ENCODE data around the gene SLC2A6. TPM values are rescaled to one million over a fixed set of nuclear protein-coding genes. Genes with fewer than 3 reads are reported as not detected.

The SLC2A6 gene
- total and polyA plus RNA-seq, 2 of the 8 experiments (the other 6 are each of a cell fraction or from before 2014, with no cell fraction given) = 16.6 to 17.8 TPM

GRCh38 chr9:133474853-133475252, 4.0 kb downstream of the SLC2A6 start:
- H4K5ac ChIP-seq (ENCODE audit: insufficient read length, low read depth, low read length) = no peak overlapping the region
- H2BK15ac ChIP-seq (ENCODE audit: low read length) = no peak overlapping the region
- CTCF ChIA-PET (ENCODE audit: partially characterized antibody) = interaction anchor here (0.6 to 1.8 kb wide), 9 partner anchors 11 to 289 kb away, joined by 3 to 8 read pairs (median 3); no protein-coding TSS in a partner anchor
- no peak overlapping the region for H3K18ac ChIP-seq (ENCODE audit: extremely low read depth, low read length)
- no peak overlapping the region for H3K4me2 ChIP-seq (ENCODE audit: insufficient read depth in 1 of 2, low read depth in 2 of 2, low read length in 2 of 2)
- peaks cover 4 to 28% of the 10 kb centered on the region in 2 experiments for H4K20me1 ChIP-seq (replicated peaks in 1 of 2; ENCODE audit: control insufficient read depth in 1 of 2, insufficient read depth in 2 of 2, low read length in 2 of 2)
- no peaks in the 10 kb centered on the region for H3K9me3 ChIP-seq (ENCODE audit: insufficient read depth in 2 of 2, low read depth in 1 of 2, low read length in 1 of 2)
- H4K8ac ChIP-seq (ENCODE audit: extremely low read depth, insufficient read depth, low read length) = no peak overlapping the region
- no peak overlapping the region for H3K4ac ChIP-seq (replicated peaks; ENCODE audit: insufficient read length, low read depth, low read length)
- H3K36me3 ChIP-seq (ENCODE audit: control insufficient read depth in 2 of 4, insufficient read depth in 4 of 4, low read length in 3 of 4) = peaks cover 0 to 26% (median 6%) of the 10 kb centered on the region in 4 experiments; a peak in 5 of 8 replicates
- no peak overlapping the region for H2AFZ ChIP-seq (ENCODE audit: low read length)
- H3K23ac ChIP-seq (ENCODE audit: insufficient read length) = no peak overlapping the region
- peaks cover 0 to 6% of the 10 kb centered on the region in 2 experiments; a peak in 1 of 4 replicates for H3K79me2 ChIP-seq (ENCODE audit: control insufficient read depth in 1 of 2, insufficient read depth in 2 of 2, low read length in 2 of 2)
- peaks cover 2% of the 10 kb centered on the region for H3K79me1 ChIP-seq (ENCODE audit: low read depth, low read length)
- no peak overlapping the region for H2BK12ac ChIP-seq (ENCODE audit: low read depth, low read length)
- POLR2A ChIA-PET (ENCODE audit: partially characterized antibody) = interaction anchor here (1.0 to 1.5 kb wide), 4 partner anchors 12 to 125 kb away, joined by 3 to 8 read pairs (median 4); no protein-coding TSS in a partner anchor
- TF ChIP-seq CTCF (IDR thresholded peaks at IDR 0.05; ENCODE audit: control extremely low read depth in 1 of 3, insufficient read depth in 1 of 3, low read depth in 1 of 3, low read length in 3 of 3) (peak in 1 of 3 experiments; percentile 17; a peak in 1 of 4 replicates), BRCA1 (IDR thresholded peaks at IDR 0.05; ENCODE audit: low read depth, low read length) (no peak)
- no peak overlapping the region for H3K14ac ChIP-seq (ENCODE audit: insufficient read length)
- FAIRE-seq (no peak), DNase-seq (ENCODE audit: low read depth in 1 of 2, low spot score in 2 of 2) (no peak)
- no peak overlapping the region for H3K56ac ChIP-seq (replicated peaks; ENCODE audit: insufficient read length, low read depth, low read length)
- peaks cover 0 to 7% (median 4%) of the 10 kb centered on the region in 4 experiments; a peak in 6 of 7 replicates for H3K4me1 ChIP-seq (replicated peaks in 1 of 4; ENCODE audit: control insufficient read depth in 3 of 4, insufficient read depth in 4 of 4, low read length in 3 of 4)
- no peak overlapping the region for H2AK5ac ChIP-seq (ENCODE audit: low read depth, low read length)
- no peak overlapping the region for H3K4me3 ChIP-seq (ENCODE audit: extremely low read depth in 1 of 4, insufficient read depth in 2 of 4, low read depth in 3 of 4, low read length in 4 of 4)
- WGBS, 2 experiments (ENCODE audit: extremely low coverage in 1 of 2, insufficient coverage in 1 of 2, insufficient read length in 1 of 2, insufficient replicate concordance in 2 of 2, low coverage in 1 of 2, low lambda C conversion rate in 2 of 2, missing lambda C conversion rate in 1 of 2) = 90% methylated on average over 18 of the region's 20 CpGs; no CpG with 5 or more reads in 1 of the 2 experiments
- H3K9ac ChIP-seq (replicated peaks in 1 of 4; ENCODE audit: extremely low read depth in 1 of 4, low read depth in 3 of 4, low read length in 3 of 4) = no peak overlapping the region
- H3K23me2 ChIP-seq (ENCODE audit: low read depth, low read length) = peaks cover 6% of the 10 kb centered on the region; the same call in 1 of the 2 replicates
- no peak overlapping the region for H2BK120ac ChIP-seq (replicated peaks; ENCODE audit: low read depth, low read length)
- H2BK5ac ChIP-seq (ENCODE audit: low read depth, low read length) = no peak overlapping the region
- no peak overlapping the region for H2BK20ac ChIP-seq (ENCODE audit: low read length)
- peaks cover 0 to 3% (median 0%) of the 10 kb centered on the region in 4 experiments; a peak in 1 of 7 replicates for H3K27me3 ChIP-seq (replicated peaks in 1 of 4; ENCODE audit: control insufficient read depth in 3 of 4, extremely low read depth in 1 of 4, insufficient read depth in 3 of 4, low read length in 3 of 4)
- no peak overlapping the region for H4K91ac ChIP-seq (replicated peaks; ENCODE audit: insufficient read length, low read length)
- no peak overlapping the region for H3K27ac ChIP-seq (ENCODE audit: low read depth, low read length)
